GM12892 (cell line): ENCODE measurements around the gene MYO1D.

Source experiments
- DNase-seq: peaks from one replicate; pipeline ENCODE4 v3.0.0; 2011; ENCODE audit not compliant: insufficient read length
- FAIRE-seq: peaks from 2 replicates; lab custom pipeline; 2011; peaks lifted over from hg19 to GRCh38; lab: Jason Lieb, UNC
- POLR2A ChIP-seq: IDR thresholded peaks from 2 replicates; pipeline ENCODE4 v1.6.1; 2011; ENCODE audit warnings: low read depth, low read length, control low read depth
- POLR2AphosphoS5 ChIP-seq: IDR thresholded peaks from 2 replicates; pipeline ENCODE4 v1.6.1; 2011; ENCODE audit warnings: low read depth, low read length, control low read depth
- TAF1 ChIP-seq: IDR thresholded peaks from 2 replicates; pipeline ENCODE4 v1.6.1; 2011; ENCODE audit warnings: low read depth, mild to moderate bottlenecking, control low read depth, low read length, borderline replicate concordance

The MYO1D gene

DNA sequence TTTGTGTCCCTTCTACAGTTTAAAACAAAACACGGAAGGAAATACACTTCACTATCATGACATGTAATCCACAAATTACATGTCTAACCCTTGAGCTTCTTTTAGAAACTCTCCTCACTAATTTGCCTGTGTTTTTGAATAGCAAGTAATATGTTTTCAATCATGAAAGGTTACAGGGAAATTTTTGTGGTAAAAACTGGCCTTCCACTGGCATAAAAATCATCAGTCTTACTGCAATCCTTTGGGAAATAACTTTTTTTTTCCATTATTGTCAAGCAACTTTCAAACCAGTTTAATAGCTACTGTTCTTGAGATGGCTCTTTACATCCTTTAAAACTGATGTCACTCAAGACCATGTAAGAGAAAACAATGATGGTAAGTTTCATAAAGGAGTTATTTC lies 27.0 kb downstream of the MYO1D start:
- FAIRE-seq (no peak), DNase-seq (no peak)
- TF ChIP-seq TAF1, result no peak
- no peak for TF ChIP-seq POLR2AphosphoS5
- TF ChIP-seq POLR2A, result no peak

DNA sequence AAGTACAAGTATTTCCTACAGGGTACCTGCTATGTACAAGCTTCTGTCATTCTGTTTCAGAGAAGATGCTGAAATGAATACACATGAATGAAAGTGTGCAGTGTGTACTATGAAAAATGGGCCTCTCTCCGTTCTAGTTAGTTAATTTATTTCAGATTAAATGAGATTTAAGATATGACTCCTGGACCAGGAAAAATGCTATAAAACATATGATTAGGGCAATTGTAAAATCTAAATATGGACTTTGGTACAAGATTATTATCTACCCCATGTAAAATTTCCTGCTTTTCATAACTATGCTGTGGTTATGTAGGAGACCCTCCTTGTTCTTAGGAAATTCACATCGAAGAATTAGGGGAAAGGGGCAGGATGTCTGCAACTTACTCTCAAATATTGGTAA lies 28.9 kb downstream of the MYO1D start:
- FAIRE-seq, result peak; percentile 53
- no peak for TF ChIP-seq POLR2A
- TF ChIP-seq TAF1, result no peak
- TF ChIP-seq POLR2AphosphoS5, result no peak
- no peak for DNase-seq

DNA sequence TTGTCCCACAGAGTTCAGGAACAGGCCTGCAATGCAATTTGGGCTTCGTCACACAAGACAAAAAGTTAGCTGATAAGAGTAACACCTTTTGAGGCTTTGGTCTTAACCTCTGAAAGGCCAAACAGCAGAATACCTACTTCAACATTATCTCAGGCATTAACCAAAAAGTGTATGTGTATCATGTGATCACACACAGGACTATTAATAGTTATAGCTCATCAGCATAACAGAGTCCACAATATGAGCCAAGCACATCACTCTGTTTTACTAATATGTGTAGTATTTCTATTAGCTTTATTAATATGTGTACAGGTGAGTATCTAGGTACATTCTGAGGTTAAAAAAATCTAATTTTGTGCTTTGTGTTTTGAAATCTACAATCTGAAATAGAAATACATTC lies 30.8 kb downstream of the MYO1D start:
- no peak for DNase-seq
- TF ChIP-seq POLR2AphosphoS5 (no peak), POLR2A (no peak), TAF1 (no peak)
- FAIRE-seq, result peak; percentile 46

DNA sequence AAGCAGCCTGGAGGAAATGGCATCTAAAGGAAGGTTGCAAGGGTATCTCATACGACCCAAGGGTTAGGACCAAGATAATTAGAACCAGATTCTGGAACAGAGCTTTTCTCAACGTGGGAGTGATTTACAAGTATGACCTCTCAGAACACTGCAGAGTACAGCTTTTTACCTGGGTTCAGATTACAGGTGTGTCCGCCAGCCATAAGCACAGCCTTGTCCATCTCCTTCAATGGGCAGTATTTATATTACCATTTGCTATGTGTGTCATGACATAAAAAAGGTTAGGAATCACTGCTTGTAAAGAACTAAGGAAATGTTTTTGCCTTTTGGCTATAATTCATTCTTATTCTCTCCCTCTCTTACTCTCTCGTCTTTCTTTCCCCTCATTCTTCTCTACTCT lies 36.7 kb downstream of the MYO1D start:
- FAIRE-seq (no peak), DNase-seq (no peak)
- TF ChIP-seq POLR2AphosphoS5 (no peak), POLR2A (no peak), TAF1 (no peak)

DNA sequence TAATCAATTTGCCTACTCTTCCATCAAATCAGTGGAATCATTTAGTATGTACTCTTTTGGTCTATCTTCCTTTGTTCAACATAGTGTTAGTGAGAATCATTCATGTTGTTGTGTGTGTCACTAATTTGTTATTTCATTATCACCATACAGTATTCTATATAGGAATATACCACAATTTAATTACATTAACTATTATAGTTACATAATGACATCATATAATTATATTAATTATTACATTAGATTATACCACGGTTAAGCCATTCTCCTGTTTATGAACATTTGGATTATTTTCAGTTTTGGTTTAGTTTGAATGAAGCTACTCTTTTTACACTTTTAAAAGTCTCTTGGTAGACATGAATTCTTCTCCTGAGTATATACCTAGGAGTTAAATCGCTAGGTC lies 40.4 kb downstream of the MYO1D start:
- no peak for TF ChIP-seq POLR2A
- no peak for TF ChIP-seq POLR2AphosphoS5
- no peak for TF ChIP-seq TAF1
- DNase-seq, result no peak
- no peak for FAIRE-seq

DNA sequence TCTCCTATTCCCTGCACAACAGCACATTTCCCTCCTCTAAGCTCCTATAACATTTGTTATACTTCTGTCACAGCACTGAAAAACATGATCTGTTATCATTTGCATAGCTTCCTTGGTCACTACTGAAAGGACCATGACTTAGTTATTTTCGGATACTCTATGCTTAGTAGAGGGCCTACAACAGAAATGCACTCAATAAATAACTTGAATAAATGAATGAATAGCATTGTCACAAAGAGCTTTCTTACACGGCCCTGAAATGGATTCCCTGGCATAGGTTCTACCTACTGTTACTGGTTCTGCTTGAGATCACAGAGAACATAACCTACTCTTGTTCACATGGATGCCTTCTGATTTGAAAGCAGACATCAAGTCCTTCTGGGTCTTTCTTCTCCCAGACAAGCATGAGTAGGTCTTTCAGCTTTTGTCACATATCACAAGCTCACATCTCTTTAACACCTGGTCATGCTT lies 41.6 kb downstream of the MYO1D start:
- TF ChIP-seq TAF1, result no peak
- no peak for TF ChIP-seq POLR2AphosphoS5
- no peak for TF ChIP-seq POLR2A
- peak; percentile 92 for FAIRE-seq
- no peak for DNase-seq

DNA sequence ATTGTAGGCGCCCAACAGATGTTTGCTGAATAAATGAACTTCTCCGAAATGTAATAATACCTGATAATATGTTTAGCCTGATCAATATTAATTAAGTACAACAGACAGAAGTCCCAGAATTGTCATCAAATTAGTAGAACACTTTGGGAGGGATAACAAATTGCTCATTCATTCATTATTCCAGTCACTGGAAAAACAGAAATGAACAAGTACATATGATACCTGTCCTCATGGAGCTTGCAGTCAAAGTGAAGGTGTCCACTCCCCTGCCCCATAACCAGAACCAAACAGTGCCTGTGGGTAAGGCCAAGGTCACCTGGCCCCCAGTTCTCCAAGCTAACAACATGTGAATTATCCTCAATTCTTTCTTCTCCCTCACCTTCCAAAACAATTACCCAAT lies 42.8 kb downstream of the MYO1D start:
- TF ChIP-seq TAF1 (no peak), POLR2AphosphoS5 (no peak), POLR2A (no peak)
- peak; percentile 50 for FAIRE-seq
- DNase-seq, result no peak

DNA sequence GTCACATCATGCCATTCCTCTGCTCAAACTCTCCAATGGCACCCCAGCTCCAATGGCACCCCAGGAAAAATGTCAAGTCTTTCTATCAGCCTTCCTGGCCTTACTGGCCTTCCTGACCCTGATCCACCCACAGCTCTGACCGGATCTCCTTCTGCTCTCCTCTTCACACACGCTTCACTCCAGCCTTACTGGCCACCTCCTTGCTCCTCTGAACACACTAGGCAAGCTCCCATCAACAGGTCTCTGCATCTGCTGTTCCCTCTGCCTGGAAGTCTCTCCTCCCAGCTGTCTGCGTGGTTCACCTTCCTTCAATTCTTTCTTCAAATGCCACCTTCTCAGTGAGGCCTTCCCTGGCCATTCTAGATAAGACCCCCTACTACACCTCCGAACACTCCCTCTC lies 43.4 kb downstream of the MYO1D start:
- FAIRE-seq (no peak), DNase-seq (no peak)
- no peak for TF ChIP-seq POLR2AphosphoS5
- no peak for TF ChIP-seq POLR2A
- no peak for TF ChIP-seq TAF1

DNA sequence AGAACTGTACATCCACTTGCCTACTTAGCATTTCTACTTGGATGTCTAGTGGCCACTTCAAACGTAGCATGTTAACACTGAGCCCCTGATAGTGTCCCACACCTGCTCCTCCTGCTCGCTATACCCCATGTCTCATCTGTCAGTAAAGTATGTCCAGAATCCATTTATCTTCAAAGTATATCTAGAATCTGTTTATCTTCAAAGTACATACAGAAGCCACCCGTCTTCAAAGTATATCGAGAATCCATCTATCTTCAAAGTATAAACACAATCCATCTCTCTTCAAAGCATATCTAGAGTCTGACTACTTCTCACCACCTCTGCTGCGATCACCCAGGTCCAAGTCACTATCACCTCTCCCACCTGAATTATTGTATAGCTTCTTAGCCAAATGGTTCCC lies 43.8 kb downstream of the MYO1D start:
- TF ChIP-seq POLR2A (no peak), POLR2AphosphoS5 (no peak), TAF1 (no peak)
- DNase-seq, result no peak
- FAIRE-seq, result no peak

DNA sequence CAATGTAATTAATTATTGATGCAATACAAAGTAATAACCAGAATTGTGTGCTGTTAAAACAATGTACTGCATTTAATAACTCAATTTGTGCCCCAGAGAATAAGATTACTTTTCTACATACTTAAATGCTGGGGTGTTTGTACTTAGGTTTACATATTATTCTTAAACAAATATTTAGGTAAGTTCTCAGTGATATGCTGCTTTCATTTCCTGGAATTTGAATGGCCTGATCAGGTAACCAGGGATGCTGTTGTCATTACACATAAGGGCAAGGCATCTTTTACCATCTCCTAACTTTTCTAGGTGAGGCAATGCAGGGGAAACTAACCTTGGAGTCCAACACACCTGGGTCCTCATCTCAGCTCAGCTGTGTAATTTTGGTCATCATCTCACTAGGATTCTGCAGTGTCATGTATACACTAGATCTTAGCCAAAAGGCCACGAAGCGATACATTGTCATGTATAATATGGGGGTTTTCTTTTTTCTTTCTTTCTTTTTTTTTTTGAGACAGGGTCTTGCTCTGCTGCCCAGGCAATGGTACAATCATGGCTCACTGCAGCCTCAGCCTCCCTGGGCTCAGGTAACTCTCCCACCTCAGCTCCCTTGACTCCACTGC lies 45.2 kb downstream of the MYO1D start:
- TF ChIP-seq POLR2AphosphoS5 (no peak), TAF1 (no peak), POLR2A (no peak)
- peak; percentile 86 for FAIRE-seq
- DNase-seq, result no peak

DNA sequence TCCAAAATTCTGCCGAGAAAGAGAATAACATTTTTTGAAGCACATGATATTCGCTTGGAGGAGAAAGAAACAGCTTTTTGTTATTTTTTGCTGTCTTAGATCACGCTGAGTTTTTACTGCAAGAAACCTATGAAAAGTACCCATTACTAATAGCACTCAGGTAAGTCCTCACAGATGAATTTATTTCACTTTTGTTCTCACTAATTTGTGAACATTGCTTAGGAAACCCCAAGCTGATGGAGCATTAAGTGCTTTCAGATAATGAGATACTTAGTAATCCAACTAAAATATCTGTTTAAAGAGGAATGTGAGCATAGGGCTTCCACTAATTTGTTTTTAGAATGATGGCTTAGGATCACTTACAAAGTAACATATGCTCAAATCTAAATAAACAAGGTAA lies 45.7 kb downstream of the MYO1D start:
- DNase-seq (no peak), FAIRE-seq (no peak)
- TF ChIP-seq POLR2A (no peak), TAF1 (no peak), POLR2AphosphoS5 (no peak)

DNA sequence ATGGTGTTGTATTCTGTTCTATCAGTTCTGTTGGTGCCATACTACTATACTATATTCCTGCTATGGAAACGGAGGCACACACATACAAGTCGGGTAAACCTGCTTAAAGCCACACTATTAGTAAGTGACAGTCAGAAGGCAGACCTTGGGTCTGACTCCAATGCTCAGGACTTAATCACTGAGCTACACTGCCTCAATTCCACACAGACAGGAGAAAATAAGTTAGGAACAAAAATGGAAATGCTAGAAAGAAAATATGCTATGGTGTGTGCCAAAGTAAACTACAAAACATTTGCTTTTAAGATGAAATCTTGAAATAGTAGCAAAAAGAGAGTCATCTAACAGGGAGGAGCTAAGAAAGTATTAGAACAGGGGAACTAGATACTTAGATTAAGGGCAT lies 48.1 kb downstream of the MYO1D start:
- TF ChIP-seq POLR2AphosphoS5, result no peak
- TF ChIP-seq POLR2A, result no peak
- TF ChIP-seq TAF1, result no peak
- DNase-seq (no peak), FAIRE-seq (no peak)

DNA sequence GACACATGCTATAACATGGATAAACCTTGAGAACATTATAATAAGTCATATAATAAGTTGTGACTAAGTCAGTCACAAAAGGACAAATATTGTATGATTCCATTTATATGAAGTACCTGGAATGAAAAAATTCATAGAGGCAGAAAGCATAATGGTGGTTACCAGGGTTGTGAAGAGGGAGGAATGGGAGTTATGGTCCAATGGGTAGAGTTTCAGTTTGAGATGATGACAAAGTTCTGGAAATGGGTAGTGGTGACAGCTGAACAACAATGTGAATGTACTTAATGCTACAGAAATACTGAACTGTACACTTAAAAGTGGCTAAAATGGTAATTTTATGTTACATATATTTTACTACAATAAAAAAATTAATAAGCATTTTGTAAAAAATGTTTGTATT lies 49.7 kb downstream of the MYO1D start:
- DNase-seq (no peak), FAIRE-seq (no peak)
- TF ChIP-seq TAF1 (no peak), POLR2AphosphoS5 (no peak), POLR2A (no peak)

DNA sequence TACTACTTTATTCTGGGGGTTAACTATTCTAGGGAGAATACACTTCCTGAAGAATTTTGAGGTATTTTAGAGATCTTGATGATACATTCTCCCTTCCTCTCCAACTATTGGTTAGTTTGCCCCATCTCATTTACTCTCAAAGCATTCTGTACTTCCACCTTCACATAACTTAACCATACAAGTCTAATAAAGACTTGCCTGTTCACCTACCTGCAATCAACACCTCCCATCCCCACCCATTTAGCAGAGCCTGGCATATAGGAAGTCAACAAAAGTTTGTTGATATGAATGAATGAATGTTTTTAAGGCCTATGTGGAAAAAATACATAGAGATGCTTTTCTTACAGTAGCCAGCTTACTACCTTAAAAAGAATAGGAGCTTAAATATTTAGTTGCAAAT lies 50.8 kb downstream of the MYO1D start:
- TF ChIP-seq TAF1 (no peak), POLR2AphosphoS5 (no peak), POLR2A (no peak)
- DNase-seq (no peak), FAIRE-seq (no peak)

DNA sequence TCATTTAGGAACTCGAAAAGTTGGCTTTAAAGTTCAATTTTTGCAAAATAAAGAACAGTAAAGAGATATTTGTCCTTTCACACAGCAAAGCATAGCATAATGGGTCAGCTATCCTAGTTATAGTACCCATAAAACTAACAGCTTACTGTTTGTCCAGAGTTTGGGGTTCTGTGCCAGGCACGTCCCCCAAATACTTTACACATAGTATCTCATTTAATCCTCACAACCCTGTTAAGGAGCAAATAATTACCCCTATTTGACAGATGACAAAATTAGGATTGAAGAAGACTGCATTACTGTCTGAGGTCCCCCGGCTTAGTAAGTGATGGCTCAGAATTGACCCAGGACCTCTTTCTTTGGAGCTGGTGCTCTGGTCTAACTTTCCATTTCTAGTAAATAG lies 52.6 kb downstream of the MYO1D start:
- no peak for TF ChIP-seq TAF1
- TF ChIP-seq POLR2AphosphoS5, result no peak
- TF ChIP-seq POLR2A, result no peak
- FAIRE-seq, result no peak
- no peak for DNase-seq
